ENCODE measurements around the gene FMO5.
"Not testable (repeated sequence)": the region's sequence is repeated elsewhere in the genome, so short reads cannot be mapped to it uniquely, and the experiment has no call there.

The FMO5 gene

DNA sequence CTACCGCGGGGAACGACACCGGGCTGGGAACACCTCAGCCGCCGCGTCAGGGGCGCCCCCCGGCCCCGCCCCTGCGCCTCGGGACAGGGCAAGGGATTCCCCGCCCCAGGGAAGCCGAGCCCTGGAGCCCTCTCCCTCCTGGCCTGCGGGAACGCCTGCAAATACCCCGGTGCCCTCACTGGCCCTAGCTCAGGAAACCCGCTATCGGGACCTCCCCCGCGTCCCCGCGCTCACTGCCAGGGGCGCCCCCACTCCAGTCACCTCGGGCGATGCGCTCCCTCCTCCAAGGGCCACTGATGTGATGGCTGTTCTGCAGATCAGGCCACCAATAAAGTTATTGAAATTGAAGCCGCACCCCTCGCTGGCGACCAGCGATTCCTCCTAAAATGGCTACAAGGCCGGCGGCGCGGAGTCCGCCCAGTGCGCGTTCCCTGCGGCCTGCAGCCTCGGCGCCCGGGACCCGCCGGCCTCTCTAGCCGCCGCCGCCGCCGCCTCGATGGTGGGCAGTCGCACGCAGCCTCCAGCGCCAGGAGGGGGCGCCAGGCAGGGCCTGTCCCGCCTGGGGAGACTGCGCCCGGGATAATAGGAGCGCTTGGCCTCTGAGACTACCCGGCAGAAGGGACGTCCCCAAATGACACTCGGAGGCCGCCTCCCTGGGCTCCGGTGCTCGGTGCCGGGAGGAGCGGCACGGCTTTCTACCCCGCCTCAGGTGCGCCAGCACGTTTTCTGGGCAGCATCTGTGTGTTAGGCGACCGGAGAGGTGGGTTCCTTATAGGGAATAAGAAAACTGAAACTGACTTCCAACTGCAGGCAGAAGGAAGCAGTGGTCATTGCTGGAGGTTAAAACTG is 52.7 kb downstream of the FMO5 start, which contains the start of gene PRKAB2:
Gene PRKAB2, minus strand, starts transcription at position 303 of the 849 bp plus-strand sequence. CDS start 326 bp downstream, outside the sequence.
- Histone ChIP-seq H3K27me3 (ENCODE audit: control insufficient read depth, insufficient read depth, low read length) (no peaks in the 10 kb centered on the region), H3K27ac (ENCODE audit: low read length) (no peak within 1 kb of the TSS), H3K4me1 (ENCODE audit: control insufficient read depth, insufficient read depth, low read length) (no peaks in the 10 kb centered on the region; the same call in 1 of the 2 replicates), H3K4me3 (ENCODE audit: low read length) (peak within 1 kb of the TSS; percentile 73), H3K36me3 (ENCODE audit: control insufficient read depth, insufficient read depth, low read length) (no peaks in the 10 kb centered on the region), H3K9me3 (ENCODE audit: control insufficient read depth, insufficient read depth, low read length) (no peaks in the 10 kb centered on the region)
- peak; percentile 72 for DNase-seq (ENCODE audit: low read depth, low spot score)
- WGBS (ENCODE audit: insufficient coverage, insufficient read length) = no CpG with 5 or more reads among the region's 72 CpGs

- no peak for DNase-seq (ENCODE audit: low read depth, low spot score)
- no peaks in the 10 kb centered on the region; the same call in 1 of the 2 replicates for H3K4me1 ChIP-seq (ENCODE audit: control insufficient read depth, insufficient read depth, low read length)
Measured at GRCh38 chr1:147171399-147172167, 53.6 kb downstream of the FMO5 start.

DNA sequence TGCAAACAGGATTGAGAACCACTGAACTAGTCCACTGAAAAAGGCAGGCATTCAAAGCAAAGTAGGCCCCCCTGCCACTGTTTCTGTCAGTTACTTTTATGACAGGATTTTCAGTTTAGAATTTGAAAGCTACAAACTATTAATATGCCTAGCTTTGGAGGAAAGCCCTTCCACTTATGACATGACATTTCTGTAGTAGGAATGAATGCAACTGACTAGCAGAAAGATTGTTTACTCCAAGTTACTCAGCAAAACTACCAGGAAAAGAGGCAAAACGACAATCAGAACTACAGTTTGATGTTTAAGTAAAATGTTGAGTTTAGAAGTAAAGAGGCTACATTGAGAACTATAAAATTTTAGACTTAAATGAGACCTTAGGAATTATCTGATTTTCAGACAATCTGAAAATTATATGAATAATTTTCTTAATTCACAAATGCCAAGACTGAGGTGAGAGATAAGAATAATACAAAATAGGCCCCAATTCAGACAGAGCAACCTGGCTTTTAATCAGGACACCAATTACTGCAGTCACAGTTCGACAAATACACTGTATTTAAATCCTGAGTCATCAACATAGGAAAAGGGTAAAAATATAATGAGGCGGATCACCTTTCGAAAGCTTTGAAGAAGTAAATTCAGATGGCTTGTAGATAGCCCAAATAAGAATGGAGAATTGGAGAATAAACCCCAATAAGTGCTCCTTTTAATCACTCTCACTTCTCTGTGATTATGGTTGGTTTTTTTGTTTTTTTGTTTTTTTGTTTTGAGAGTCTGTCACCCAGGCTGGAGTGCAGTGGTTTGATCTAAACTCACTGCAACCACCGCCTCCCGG is 55.1 kb downstream of the FMO5 start:
- Histone ChIP-seq H3K4me3 (ENCODE audit: low read length) (no peak overlapping the region), H3K27ac (ENCODE audit: low read length) (no peak overlapping the region)

More at GRCh38 chr1:147171399-147172167, 53.6 kb downstream of the FMO5 start:
- no peaks in the 10 kb centered on the region for H3K27me3 ChIP-seq (ENCODE audit: control insufficient read depth, insufficient read depth, low read length)
- H3K36me3 ChIP-seq (ENCODE audit: control insufficient read depth, insufficient read depth, low read length) = 0 out of 2 replicates have a peak, but pooled peaks cover 1% of the 10 kb centered on the region
- WGBS (ENCODE audit: insufficient coverage, insufficient read length) = no CpG with 5 or more reads among the region's 32 CpGs
- no peaks in the 10 kb centered on the region for H3K9me3 ChIP-seq (ENCODE audit: control insufficient read depth, insufficient read depth, low read length)
- peak overlapping the region; percentile 73 for H3K4me3 ChIP-seq (ENCODE audit: low read length)
- no peak overlapping the region for H3K27ac ChIP-seq (ENCODE audit: low read length)

DNA sequence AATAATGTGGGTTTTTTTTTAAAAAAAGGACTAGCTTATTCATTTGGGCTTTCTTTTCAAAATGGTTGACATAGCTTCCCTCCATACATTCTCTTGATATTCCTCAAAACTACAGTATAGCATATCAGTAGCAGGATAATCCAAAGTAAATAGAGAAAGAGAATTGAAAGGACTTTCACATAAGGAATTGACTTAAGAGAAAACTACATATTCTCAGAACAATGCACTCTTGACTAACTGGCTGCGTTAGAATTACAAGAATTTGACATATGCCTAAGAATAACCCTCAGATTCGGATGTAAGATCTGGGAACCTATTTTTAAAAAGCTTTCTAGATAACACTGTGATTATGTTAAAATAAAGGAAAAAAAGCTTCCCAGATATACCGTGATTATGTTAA is 56.0 kb downstream of the FMO5 start:
- DNase-seq (ENCODE audit: low read depth, low spot score) = no peak
- H3K27me3 ChIP-seq (ENCODE audit: control insufficient read depth, insufficient read depth, low read length) = no peaks in the 10 kb centered on the region
- no peak overlapping the region for H3K27ac ChIP-seq (ENCODE audit: low read length)
- H3K4me1 ChIP-seq (ENCODE audit: control insufficient read depth, insufficient read depth, low read length) = no peaks in the 10 kb centered on the region; the same call in 1 of the 2 replicates
- H3K4me3 ChIP-seq (ENCODE audit: low read length) = no peak overlapping the region
- WGBS (ENCODE audit: insufficient coverage, insufficient read length) = no CpG with 5 or more reads among the region's 3 CpGs
- H3K9me3 ChIP-seq (ENCODE audit: control insufficient read depth, insufficient read depth, low read length) = no peaks in the 10 kb centered on the region
- H3K36me3 ChIP-seq (ENCODE audit: control insufficient read depth, insufficient read depth, low read length) = 0 out of 2 replicates have a peak, but pooled peaks cover 2% of the 10 kb centered on the region

More for the DNA sequence above, 55.1 kb downstream of the FMO5 start:
- WGBS (ENCODE audit: insufficient coverage, insufficient read length) = no CpG with 5 or more reads among the region's 6 CpGs
- no peak for DNase-seq (ENCODE audit: low read depth, low spot score)
- Histone ChIP-seq H3K36me3 (ENCODE audit: control insufficient read depth, insufficient read depth, low read length) (0 out of 2 replicates have a peak, but pooled peaks cover 2% of the 10 kb centered on the region), H3K9me3 (ENCODE audit: control insufficient read depth, insufficient read depth, low read length) (no peaks in the 10 kb centered on the region), H3K27me3 (ENCODE audit: control insufficient read depth, insufficient read depth, low read length) (no peaks in the 10 kb centered on the region), H3K4me1 (ENCODE audit: control insufficient read depth, insufficient read depth, low read length) (no peaks in the 10 kb centered on the region; the same call in 1 of the 2 replicates)

DNA sequence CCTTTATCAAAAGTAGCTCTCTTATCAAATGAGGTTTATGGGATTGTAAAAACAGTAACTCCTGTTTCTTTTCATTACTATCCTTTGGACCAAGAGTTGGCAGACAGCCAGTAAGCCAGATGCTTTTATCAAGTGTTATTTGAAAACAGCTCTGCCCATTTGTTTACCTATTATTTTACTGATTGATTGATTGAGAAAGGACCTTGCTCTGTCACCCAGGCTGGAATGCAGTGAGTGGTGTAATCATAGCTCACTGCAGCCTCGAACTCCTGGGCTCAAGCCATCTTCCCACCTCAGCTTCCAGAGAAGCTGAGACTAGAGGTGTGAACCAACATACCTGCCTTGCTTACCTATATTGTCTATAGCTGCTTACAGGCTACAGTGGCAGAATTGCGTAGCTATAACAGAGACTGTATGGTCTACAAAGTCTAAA is 56.5 kb downstream of the FMO5 start:
- H3K27me3 ChIP-seq (ENCODE audit: control insufficient read depth, insufficient read depth, low read length) = no peaks in the 10 kb centered on the region
- H3K4me1 ChIP-seq (ENCODE audit: control insufficient read depth, insufficient read depth, low read length) = no peaks in the 10 kb centered on the region; the same call in 1 of the 2 replicates
- no peaks in the 10 kb centered on the region for H3K9me3 ChIP-seq (ENCODE audit: control insufficient read depth, insufficient read depth, low read length)
- no peak overlapping the region for H3K4me3 ChIP-seq (ENCODE audit: low read length)
- no CpG with 5 or more reads among the region's 2 CpGs for WGBS (ENCODE audit: insufficient coverage, insufficient read length)
- H3K36me3 ChIP-seq (ENCODE audit: control insufficient read depth, insufficient read depth, low read length) = 0 out of 2 replicates have a peak, but pooled peaks cover 2% of the 10 kb centered on the region
- no peak overlapping the region for H3K27ac ChIP-seq (ENCODE audit: low read length)
- no peak for DNase-seq (ENCODE audit: low read depth, low spot score)

DNA sequence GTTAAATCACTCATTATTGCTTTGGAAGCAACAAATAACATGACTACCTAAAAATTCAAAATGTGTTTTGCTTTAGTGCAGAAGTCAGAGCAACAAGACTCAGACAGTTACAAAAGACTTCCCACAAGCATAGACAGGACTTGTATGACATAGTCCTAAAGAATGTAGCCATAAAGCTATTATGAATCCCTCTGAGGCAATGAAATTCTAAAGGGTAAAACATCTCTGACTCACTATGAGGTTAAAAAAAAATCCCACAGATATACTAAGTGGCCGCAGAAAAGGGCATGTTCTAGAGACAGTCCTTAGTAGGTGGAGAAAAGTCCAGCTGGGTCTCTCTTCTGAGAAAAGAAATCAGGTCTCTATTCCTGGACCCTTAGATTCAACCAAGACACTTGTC is 57.8 kb downstream of the FMO5 start:
- Histone ChIP-seq H3K9me3 (ENCODE audit: control insufficient read depth, insufficient read depth, low read length) (no peaks in the 10 kb centered on the region), H3K4me1 (ENCODE audit: control insufficient read depth, insufficient read depth, low read length) (no peaks in the 10 kb centered on the region), H3K27ac (ENCODE audit: low read length) (no peak overlapping the region), H3K4me3 (ENCODE audit: low read length) (no peak overlapping the region), H3K27me3 (ENCODE audit: control insufficient read depth, insufficient read depth, low read length) (no peaks in the 10 kb centered on the region), H3K36me3 (ENCODE audit: control insufficient read depth, insufficient read depth, low read length) (0 out of 2 replicates have a peak, but pooled peaks cover 2% of the 10 kb centered on the region)
- WGBS (ENCODE audit: insufficient coverage, insufficient read length) = no CpG with 5 or more reads among the region's 1 CpG
- no peak for DNase-seq (ENCODE audit: low read depth, low spot score)

DNA sequence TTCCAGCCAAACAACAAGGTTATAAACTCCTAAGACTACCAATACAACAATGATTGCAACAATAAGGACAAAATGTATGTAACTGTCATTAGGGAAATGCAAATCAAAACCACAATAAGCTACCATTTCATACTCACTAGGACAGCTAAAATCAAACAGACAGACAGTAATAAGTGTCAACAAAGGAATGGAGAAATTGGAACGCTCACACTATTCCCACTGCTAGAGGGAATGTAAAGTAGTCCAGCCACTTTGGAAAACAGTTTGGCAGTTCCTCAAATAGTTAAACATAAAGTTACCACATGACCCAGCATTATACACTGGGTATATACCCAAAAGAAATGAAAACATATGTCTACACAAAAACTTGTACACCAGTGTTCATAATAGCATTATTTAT is 62.1 kb downstream of the FMO5 start:
- Histone ChIP-seq H3K4me3 (ENCODE audit: low read length) (no peak overlapping the region), H3K36me3 (ENCODE audit: control insufficient read depth, insufficient read depth, low read length) (peaks cover 11% of the 10 kb centered on the region; the same call in 1 of the 2 replicates), H3K27ac (ENCODE audit: low read length) (no peak overlapping the region), H3K4me1 (ENCODE audit: control insufficient read depth, insufficient read depth, low read length) (no peaks in the 10 kb centered on the region), H3K27me3 (ENCODE audit: control insufficient read depth, insufficient read depth, low read length) (no peaks in the 10 kb centered on the region), H3K9me3 (ENCODE audit: control insufficient read depth, insufficient read depth, low read length) (no peaks in the 10 kb centered on the region)
- DNase-seq (ENCODE audit: low read depth, low spot score) = no peak
- WGBS (ENCODE audit: insufficient coverage, insufficient read length) = no CpG with 5 or more reads among the region's 1 CpG

DNA sequence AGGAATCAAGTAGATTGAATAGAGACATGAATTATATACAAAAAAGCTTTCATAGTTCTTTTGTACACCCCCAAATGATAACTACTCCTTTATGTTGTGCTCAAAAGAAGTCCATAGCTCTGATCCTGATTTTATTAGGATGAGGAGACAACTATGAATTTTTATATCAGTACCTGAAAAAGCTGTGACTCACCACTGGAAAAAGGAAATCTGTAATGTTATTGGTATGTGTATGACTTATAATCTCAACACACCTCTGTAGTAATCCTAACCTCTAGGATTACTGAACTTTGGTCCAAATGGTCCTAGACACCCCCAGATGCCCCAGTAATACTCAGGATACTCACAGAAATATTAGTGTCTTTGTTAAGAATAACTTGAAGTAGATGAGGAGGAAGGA is 63.0 kb downstream of the FMO5 start:
- H3K27me3 ChIP-seq (ENCODE audit: control insufficient read depth, insufficient read depth, low read length) = no peaks in the 10 kb centered on the region
- no peaks in the 10 kb centered on the region for H3K9me3 ChIP-seq (ENCODE audit: control insufficient read depth, insufficient read depth, low read length)
- H3K36me3 ChIP-seq (ENCODE audit: control insufficient read depth, insufficient read depth, low read length) = peaks cover 13% of the 10 kb centered on the region; the same call in 1 of the 2 replicates
- no peak for DNase-seq (ENCODE audit: low read depth, low spot score)
- no peaks in the 10 kb centered on the region for H3K4me1 ChIP-seq (ENCODE audit: control insufficient read depth, insufficient read depth, low read length)
- H3K4me3 ChIP-seq (ENCODE audit: low read length) = no peak overlapping the region
- no peak overlapping the region for H3K27ac ChIP-seq (ENCODE audit: low read length)

- peaks cover 11% of the 10 kb centered on the region; the same call in 1 of the 2 replicates for H3K36me3 ChIP-seq (ENCODE audit: control insufficient read depth, insufficient read depth, low read length)
- H3K4me3 ChIP-seq (ENCODE audit: low read length); H3K4me1 ChIP-seq (ENCODE audit: control insufficient read depth, insufficient read depth, low read length); DNase-seq (ENCODE audit: low read depth, low spot score); H3K9me3 ChIP-seq (ENCODE audit: control insufficient read depth, insufficient read depth, low read length); H3K27ac ChIP-seq (ENCODE audit: low read length); H3K27me3 ChIP-seq (ENCODE audit: control insufficient read depth, insufficient read depth, low read length): not testable (repeated sequence)
- WGBS (ENCODE audit: insufficient coverage, insufficient read length) = no CpG with 5 or more reads among the region's 2 CpGs
Measured at GRCh38 chr1:147157116-147157515, 68.0 kb downstream of the FMO5 start.

All from iPS DF 6.9 (cell line).